GM19239 (cell line): ENCODE results near the gene TNIP1.

Experiments
- DNase-seq: peaks from one replicate; pipeline ENCODE4 v3.0.0; 2011; ENCODE audit warnings: low spot score; ENCODE audit not compliant: insufficient read length
- FAIRE-seq: peaks from 2 replicates; lab custom pipeline; 2011; peaks lifted over from hg19 to GRCh38; lab: Jason Lieb, UNC

Gene TNIP1

GRCh38 chr5:151107084-151107483 lies 26.2 kb upstream of the TNIP1 start:
- FAIRE-seq: no peak
- no peak for DNase-seq

DNA sequence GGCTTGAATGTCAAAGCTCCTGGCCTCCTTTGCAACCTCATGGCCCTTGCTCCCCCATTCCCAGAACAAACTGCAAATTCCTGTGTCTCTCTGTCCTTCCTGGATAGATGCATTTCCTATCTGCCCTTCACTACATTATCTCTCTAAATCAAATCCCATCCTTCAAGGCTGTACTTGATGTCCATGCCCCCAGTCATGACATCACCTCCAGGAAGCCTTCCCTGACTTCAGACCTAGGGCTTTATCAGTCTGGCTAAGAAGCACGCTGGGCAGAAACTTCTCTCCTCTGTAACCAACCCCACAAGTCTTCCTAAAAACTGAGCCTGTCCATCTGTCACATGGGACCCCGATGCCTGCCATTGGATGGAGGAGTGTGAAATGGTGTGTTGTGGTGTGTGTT lies 25.7 kb upstream of the TNIP1 start:
- DNase-seq (no peak), FAIRE-seq (no peak)

- DNase-seq (no peak), FAIRE-seq (no peak)
These were observed 25.2 kb upstream of the TNIP1 start for GRCh38 chr5:151106043-151106442.

DNA sequence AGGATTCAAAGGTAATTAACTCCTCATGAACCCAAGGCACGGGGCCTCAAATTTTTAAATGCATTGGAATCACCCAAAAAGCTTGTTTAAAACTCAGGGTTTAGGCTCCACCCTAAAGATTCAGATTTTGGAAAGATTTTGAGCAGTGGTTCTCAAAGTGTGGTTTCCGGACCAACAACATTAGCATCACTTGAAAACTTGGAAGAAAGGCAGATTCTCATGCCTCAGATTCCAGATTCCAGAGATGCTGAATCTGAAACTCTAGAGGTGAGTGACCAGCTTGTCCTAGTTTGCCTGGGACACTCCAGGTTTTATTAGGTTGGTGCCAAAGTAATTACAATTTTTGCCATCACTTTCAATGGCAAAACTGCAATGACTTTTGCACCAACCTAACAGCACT lies 24.7 kb upstream of the TNIP1 start:
- DNase-seq (no peak), FAIRE-seq (no peak)

DNA sequence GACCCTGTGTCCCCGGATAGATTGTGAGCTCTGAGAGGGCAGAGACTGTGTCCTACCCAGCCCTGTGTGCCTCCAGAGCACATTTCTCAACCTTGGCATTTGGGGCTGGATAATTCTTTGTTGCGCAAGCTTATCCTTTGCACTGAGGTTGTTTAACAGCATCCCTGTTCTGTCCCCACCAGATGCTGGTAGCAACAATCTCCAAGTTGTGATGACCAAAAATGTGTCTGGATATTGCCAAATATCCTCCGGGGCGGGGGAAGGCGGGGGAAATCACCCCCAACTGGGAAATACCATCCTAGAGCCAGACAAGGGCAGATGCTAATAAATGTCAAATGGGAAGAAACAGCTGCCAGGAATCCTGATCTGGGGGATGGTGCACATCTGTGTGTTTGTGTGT lies 24.0 kb upstream of the TNIP1 start:
- FAIRE-seq (no peak), DNase-seq (no peak)

- no peak for DNase-seq
- no peak for FAIRE-seq
These were observed 20.9 kb upstream of the TNIP1 start for GRCh38 chr5:151101746-151102145.

DNA sequence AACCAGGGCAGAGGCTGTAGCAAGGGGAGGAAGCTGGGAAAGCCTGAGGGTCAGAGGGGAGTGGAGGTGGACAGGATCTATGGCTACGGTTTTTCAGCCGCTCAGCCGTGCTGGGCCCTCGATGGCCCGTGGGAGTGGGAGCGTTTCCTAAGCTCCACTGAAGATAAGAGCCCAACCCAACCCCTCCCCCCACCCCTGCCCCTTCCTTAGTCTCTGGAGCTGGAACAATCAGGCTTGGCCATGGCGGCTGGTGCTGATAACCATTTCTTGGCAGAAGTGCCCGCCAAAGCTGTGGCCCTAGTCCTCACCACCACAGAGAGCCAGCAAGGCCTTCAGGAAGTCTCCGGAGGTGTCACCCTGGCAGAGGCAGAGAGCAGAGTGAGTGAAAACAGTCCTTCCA lies 20.3 kb upstream of the TNIP1 start:
- FAIRE-seq (no peak), DNase-seq (no peak)

DNA sequence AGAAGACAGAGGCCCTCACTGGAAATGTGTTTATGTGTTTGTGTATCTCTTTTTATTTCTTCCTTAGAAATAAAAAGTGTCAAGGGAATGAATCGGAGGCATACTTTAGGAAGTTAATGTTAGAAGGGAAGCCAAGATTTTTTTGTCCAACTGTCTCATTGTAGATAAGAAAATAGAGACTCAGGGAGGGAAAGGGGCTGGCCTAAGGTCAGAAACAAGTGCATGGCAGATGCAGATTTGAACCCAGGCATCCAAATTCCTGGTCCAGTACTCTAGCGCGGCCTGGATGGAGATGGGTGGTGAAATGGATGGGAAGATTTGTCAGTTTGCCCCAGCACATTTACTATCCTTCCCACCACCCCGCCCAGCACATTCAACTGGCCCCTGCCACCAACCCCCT lies 19.8 kb upstream of the TNIP1 start:
- FAIRE-seq: no peak

DNA sequence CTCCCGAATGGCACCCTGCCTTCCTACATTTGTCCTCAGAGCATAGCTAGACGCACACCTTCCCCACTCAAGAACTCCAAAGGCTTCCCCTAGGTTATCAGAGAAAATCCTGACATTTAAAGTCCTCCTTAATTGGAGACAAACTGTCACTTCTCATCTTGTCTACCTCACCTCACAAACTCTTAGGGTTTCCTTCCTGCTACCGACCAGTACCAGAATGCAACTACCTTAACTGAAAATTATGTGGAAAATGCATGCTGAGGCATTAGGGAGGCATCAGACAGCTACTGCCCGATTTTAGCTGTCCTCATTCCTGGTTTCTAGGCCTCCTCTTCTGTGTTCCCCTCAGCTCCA lies 17.9 kb upstream of the TNIP1 start:
- no peak for FAIRE-seq
- no peak for DNase-seq

More for the DNA sequence above, 19.8 kb upstream of the TNIP1 start:
- DNase-seq: no peak

- DNase-seq (peak; percentile 52), FAIRE-seq (peak; percentile 88)
These were observed 17.3 kb upstream of the TNIP1 start for GRCh38 chr5:151097820-151098767.

DNA sequence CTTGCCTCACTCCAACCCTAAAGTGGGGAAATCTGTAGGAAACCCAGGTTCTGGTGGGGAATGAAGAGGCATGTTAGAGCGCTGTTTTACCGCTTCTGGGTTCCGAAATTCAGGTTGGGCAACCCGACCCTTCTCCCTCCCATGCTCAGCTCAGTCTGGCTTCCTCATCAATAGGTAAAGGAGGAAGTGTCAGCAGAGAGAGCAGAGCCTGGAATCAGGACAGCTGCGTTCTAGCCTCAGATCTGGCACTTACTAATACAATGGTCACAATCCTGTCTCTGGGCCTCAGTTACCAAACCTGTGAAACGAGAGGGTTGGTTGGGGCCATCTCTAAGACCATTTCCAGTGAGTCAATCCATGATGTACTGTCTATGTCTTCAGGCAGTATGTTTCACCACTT lies 16.2 kb upstream of the TNIP1 start:
- DNase-seq (no peak), FAIRE-seq (no peak)

DNA sequence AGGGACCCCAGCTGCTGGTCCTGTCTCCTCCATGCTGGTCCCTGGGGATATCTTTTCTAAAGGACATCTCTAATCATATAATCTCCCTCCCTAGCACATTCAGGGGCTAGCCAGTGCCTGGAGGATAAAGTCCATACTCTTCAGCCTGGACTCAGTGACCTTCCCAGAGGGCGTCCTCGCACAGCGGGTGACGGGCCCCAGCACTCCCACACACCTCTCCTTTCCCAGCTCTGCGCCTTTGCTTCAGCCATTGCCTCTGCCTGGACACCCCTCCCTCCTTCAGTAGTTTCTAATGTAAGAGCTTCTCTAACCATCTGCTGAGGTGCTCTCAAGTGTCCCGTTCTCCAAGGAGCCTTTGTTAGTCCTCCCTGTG lies 15.2 kb upstream of the TNIP1 start:
- no peak for DNase-seq
- FAIRE-seq: no peak

- peak; percentile 71 for FAIRE-seq
- DNase-seq: no peak
These were observed 14.6 kb upstream of the TNIP1 start for GRCh38 chr5:151095341-151096000.

DNA sequence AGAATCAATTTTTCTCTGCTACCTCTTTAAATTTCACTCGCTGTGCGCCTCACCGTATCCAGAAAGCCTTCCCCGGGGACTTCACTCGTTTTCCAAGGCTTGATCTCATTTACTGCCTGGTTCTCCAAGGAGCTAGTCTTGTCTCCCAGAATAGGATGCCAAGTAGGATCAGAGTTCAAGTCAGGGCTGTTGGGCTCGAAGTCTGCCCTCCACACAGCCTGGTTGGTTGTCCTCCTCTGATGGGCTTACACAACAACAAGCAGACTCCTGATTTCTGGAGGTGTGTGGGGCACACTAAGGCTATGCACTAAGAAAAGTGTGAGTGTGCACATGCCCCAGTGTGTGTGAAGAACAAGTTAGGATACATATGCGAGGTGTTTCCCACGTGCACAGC lies 14.0 kb upstream of the TNIP1 start:
- FAIRE-seq (peak; percentile 21), DNase-seq (no peak)

- peak; percentile 53 for DNase-seq
- FAIRE-seq: peak; percentile 96
These were observed 13.4 kb upstream of the TNIP1 start for GRCh38 chr5:151094030-151094851.

DNA sequence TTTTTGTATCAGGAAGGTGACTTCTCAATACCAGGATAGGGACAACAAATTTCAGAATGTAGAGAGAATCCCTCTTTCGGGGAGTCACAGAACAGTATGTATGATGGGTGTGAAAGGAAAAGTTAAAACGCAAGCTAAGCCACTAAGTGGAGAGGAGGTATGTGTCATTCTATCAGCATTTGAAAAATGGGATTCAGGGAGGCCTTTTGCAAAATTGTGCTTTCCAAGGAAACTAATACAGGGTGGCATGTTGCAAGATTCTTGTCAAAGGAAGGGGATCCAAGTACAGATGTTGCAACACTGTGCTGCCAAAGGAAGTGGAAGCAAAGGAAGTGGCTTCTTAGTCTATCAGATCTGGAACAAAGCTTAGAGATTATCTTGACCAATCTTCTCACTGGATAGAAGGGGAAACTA lies 12.6 kb upstream of the TNIP1 start:
- no peak for DNase-seq
- FAIRE-seq: no peak

DNA sequence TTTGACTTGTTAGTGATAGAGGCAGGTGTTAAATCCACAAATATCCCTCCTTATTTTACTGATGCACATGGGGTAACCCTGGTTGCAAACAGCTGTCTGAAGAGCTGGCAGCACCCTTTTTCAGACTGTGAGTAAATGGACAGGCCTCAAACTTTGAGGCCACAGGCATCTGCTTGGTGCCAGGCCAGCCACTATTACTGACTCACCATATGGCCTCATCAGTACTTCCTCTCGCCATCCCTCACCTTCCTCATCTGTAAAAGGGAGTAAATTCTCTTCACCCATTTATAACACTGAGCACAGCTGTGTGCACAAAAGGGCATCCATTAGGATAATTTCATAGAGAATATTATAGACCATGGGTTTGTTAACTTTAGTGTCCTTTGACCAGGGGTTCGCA lies 11.9 kb upstream of the TNIP1 start:
- DNase-seq: no peak

DNA sequence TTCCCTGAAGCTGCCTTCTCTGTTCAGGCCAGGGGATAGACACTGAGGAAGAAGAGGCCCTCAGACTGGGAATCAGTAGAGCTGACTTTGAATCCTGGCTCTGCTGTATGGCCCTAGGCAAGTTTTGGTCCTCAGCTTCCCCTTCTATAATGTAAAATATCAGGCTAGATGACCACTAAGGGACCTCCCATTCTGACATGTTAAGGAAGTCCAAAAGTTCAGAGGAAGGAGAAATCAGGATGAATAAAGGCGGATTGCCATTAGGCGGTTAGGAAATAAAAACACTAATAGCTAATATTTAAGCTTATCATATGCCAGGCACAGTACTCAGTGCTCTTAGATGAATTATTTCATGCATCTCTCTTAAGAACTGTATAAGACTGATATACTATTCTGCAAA lies 8.9 kb upstream of the TNIP1 start:
- FAIRE-seq: no peak
- no peak for DNase-seq

More for the DNA sequence above, 11.9 kb upstream of the TNIP1 start:
- no peak for FAIRE-seq

- no peak for DNase-seq
- FAIRE-seq: no peak
These were observed 8.2 kb upstream of the TNIP1 start for GRCh38 chr5:151088986-151089385.

- FAIRE-seq (no peak), DNase-seq (no peak)
These were observed 6.7 kb upstream of the TNIP1 start for GRCh38 chr5:151087486-151087885.

- peak; percentile 45 for DNase-seq
- FAIRE-seq: peak; percentile 96
These were observed 6.1 kb upstream of the TNIP1 start for GRCh38 chr5:151086905-151087360.
